ENCODE data around the gene MED6.

MED6 gene

GRCh38 chr14:70600382-70601157, at the start of gene MED6:
Gene MED6 (minus strand): TSS chr14:70600655. CDS start chr14:70600637, 18 bp downstream.
- DNase-seq = peak; percentile 25

- no peak for DNase-seq
Observed at GRCh38 chr14:70649803-70650202, 49.3 kb upstream of the MED6 start.

GRCh38 chr14:70648346-70648745, 47.9 kb upstream of the MED6 start:
- no peak for DNase-seq

GRCh38 chr14:70646705-70647104, 46.2 kb upstream of the MED6 start:
- no peak for DNase-seq

- no peak for DNase-seq
Observed at GRCh38 chr14:70645892-70646291, 45.4 kb upstream of the MED6 start.

GRCh38 chr14:70643967-70644366, 43.5 kb upstream of the MED6 start:
- DNase-seq = no peak

GRCh38 chr14:70642303-70643235, 42.1 kb upstream of the MED6 start:
- no peak for DNase-seq

GRCh38 chr14:70641548-70642302, 41.3 kb upstream of the MED6 start, which contains the start of gene TTC9:
Gene TTC9 (plus strand): TSS chr14:70641916. CDS start chr14:70642130, 214 bp downstream.
- no peak for DNase-seq

- no peak for DNase-seq
Observed at GRCh38 chr14:70640938-70641547, 40.6 kb upstream of the MED6 start.

- DNase-seq = no peak
Observed at GRCh38 chr14:70638416-70638815, 38.0 kb upstream of the MED6 start.

GRCh38 chr14:70635971-70636595, 35.6 kb upstream of the MED6 start:
- DNase-seq = no peak

- DNase-seq = no peak
Observed at GRCh38 chr14:70631948-70632347, 31.5 kb upstream of the MED6 start.

- DNase-seq = no peak
Observed at GRCh38 chr14:70624972-70625371, 24.5 kb upstream of the MED6 start.

- no peak for DNase-seq
Observed at GRCh38 chr14:70622111-70622712, 21.8 kb upstream of the MED6 start.

GRCh38 chr14:70619708-70620107, 19.3 kb upstream of the MED6 start:
- no peak for DNase-seq

GRCh38 chr14:70618314-70618713, 17.9 kb upstream of the MED6 start:
- DNase-seq = no peak

- DNase-seq = no peak
Observed at GRCh38 chr14:70616646-70617045, 16.2 kb upstream of the MED6 start.

GRCh38 chr14:70611216-70611615, 10.8 kb upstream of the MED6 start:
- DNase-seq = no peak

- no peak for DNase-seq
Observed at GRCh38 chr14:70602254-70602653, 1.8 kb upstream of the MED6 start.

GRCh38 chr14:70601162-70601561, 707 bp upstream of the MED6 start:
- DNase-seq = no peak

GRCh38 chr14:70599345-70599744, 1.1 kb downstream of the MED6 start:
- DNase-seq = no peak

- DNase-seq = no peak
Observed at GRCh38 chr14:70597731-70598130, 2.7 kb downstream of the MED6 start.
